CD4-positive, CD25-positive, alpha-beta regulatory T cell (primary cell): Measurements from ENCODE around the gene GSTCD. TPM values are rescaled to one million over a fixed set of nuclear protein-coding genes. Genes with fewer than 3 reads are reported as not detected.

ENCODE experiments used
- ATAC-seq, 2 donors: fragments of 150-1000 bp; cut with Tn5 transposase; one replicate each; pipeline ENCODE4 v1.10.0; 2021; ENCODE audit warnings: low read depth in 2 of 2, moderate number of reproducible peaks in 2 of 2, moderate library complexity in 1 of 2
- DNase-seq, 3 donors: peaks; one replicate each; pipeline versions ENCODE4 v3.0.0 to v3.0.0-alpha.2; 2012 to 2022; ENCODE audit warnings: mixed read lengths in 1 of 3
- H3K27ac ChIP-seq: one replicate; pipeline ENCODE4 v1.7.0; 2013; ENCODE audit warnings: mild to moderate bottlenecking, low read length; ENCODE audit not compliant: insufficient read depth, poor library complexity, severe bottlenecking
- H3K27me3 ChIP-seq: one replicate; pipeline ENCODE4 v1.7.0; 2013; ENCODE audit warnings: low read length; ENCODE audit not compliant: control insufficient read depth, insufficient read depth
- H3K36me3 ChIP-seq: one replicate; pipeline ENCODE4 v1.7.0; 2013; ENCODE audit warnings: mild to moderate bottlenecking, low read length, moderate library complexity; ENCODE audit not compliant: control insufficient read depth, insufficient read depth
- H3K4me1 ChIP-seq: 2 replicates; pipeline ENCODE4 v1.7.0; 2013; ENCODE audit warnings: mild to moderate bottlenecking, low read length; ENCODE audit not compliant: insufficient read depth, control insufficient read depth, poor library complexity, severe bottlenecking
- H3K4me3 ChIP-seq: one replicate; pipeline ENCODE4 v1.7.0; 2013; ENCODE audit warnings: low read depth, mild to moderate bottlenecking, low read length, moderate library complexity
- H3K9me3 ChIP-seq, 2 experiments: 1 replicate in 1 of 2; 2 replicates in 1 of 2; pipeline ENCODE4 v1.7.0; 2013; ENCODE audit warnings: low read length in 2 of 2, mild to moderate bottlenecking in 1 of 2, moderate library complexity in 1 of 2; ENCODE audit not compliant: control insufficient read depth in 2 of 2
- H3K27ac Mint-ChIP-seq, 3 donors: one replicate each; pipeline ENCODE4 v1.8.0; 2020 to 2022; ENCODE audit warnings: mild to moderate bottlenecking in 3 of 3, mixed read lengths in 3 of 3, moderate library complexity in 2 of 3
- H3K27me3 Mint-ChIP-seq: one replicate; pipeline ENCODE4 v1.8.0; 2022; ENCODE audit warnings: mild to moderate bottlenecking, mixed read lengths
- H3K36me3 Mint-ChIP-seq: one replicate; pipeline ENCODE4 v1.8.0; 2020; ENCODE audit warnings: mixed read lengths
- H3K4me1 Mint-ChIP-seq, 4 donors: one replicate each; pipeline ENCODE4 v1.8.0; 2020 to 2022; ENCODE audit warnings: mixed read lengths in 4 of 4, mild to moderate bottlenecking in 1 of 4
- H3K4me3 Mint-ChIP-seq, 4 donors: one replicate each; pipeline ENCODE4 v1.8.0; 2020 to 2022; ENCODE audit warnings: mild to moderate bottlenecking in 4 of 4, mixed read lengths in 4 of 4, moderate library complexity in 3 of 4
- H3K9me3 Mint-ChIP-seq, 7 donors: one replicate each; pipeline ENCODE4 v1.8.0; 2020 to 2022; ENCODE audit warnings: mixed read lengths in 7 of 7, mild to moderate bottlenecking in 3 of 7, moderate library complexity in 2 of 7
- polyA plus RNA-seq, 4 donors: library from polyadenylated mRNA; unstranded; fragments of 300-500 nt; fragmentation: Illumina TruSeq; gene quantifications; one replicate each; pipeline ENCODE4 v1.2.3, GENCODE V29; 2021
- total RNA-seq: library from RNA; stranded (reverse); gene quantifications from one replicate; pipeline ENCODE4 v1.2.3, GENCODE V29; 2022

GSTCD gene
- total RNA-seq (4.4 TPM), polyA plus RNA-seq (1 to 10 TPM; 1.6 to 3.0 (median 2.1) TPM)

GRCh38 chr4:105708181-105709080, at the start of gene GSTCD, which contains the start of gene INTS12:
Gene GSTCD, plus strand, starts transcription at chr4:105708784. Its CDS starts 8,830 bp downstream, at chr4:105717614.
Gene INTS12, minus strand, starts transcription at chr4:105708689. Its CDS starts 8,684 bp downstream, at chr4:105700005.
- no peaks in the 10 kb centered on the region for H3K9me3 Mint-ChIP-seq
- ATAC-seq (peak; percentile 92 to 94), DNase-seq (peak; percentile 80 to 94 (median 86))
- peak within 1 kb of the TSS; percentile 73 for H3K27ac ChIP-seq
- H3K27me3 ChIP-seq: no peaks in the 10 kb centered on the region
- H3K4me1 ChIP-seq: peaks cover 21% of the 10 kb centered on the region
- peaks cover 3% of the 10 kb centered on the region for H3K36me3 Mint-ChIP-seq
- H3K27me3 Mint-ChIP-seq: no peaks in the 10 kb centered on the region
- H3K4me1 Mint-ChIP-seq: peaks cover 27 to 48% (median 33%) of the 10 kb centered on the region in 4 donors
- H3K9me3 ChIP-seq: no peaks in the 10 kb centered on the region
- H3K4me3 Mint-ChIP-seq: peak within 1 kb of the TSS; percentile 98 to 100 (median 99)
- H3K27ac Mint-ChIP-seq: peak within 1 kb of the TSS; percentile 98 to 99 (median 98)
- no peaks in the 10 kb centered on the region for H3K36me3 ChIP-seq
- peak within 1 kb of the TSS; percentile 93 for H3K4me3 ChIP-seq

GRCh38 chr4:105659190-105659589, 49.4 kb upstream of the GSTCD start:
- H3K36me3 ChIP-seq: no peaks in the 10 kb centered on the region
- DNase-seq (no peak), ATAC-seq (no peak)
- Mint-ChIP-seq H3K9me3 (peaks cover 0 to 1% (median 0%) of the 10 kb centered on the region in 7 donors), H3K27me3 (peaks cover 19% of the 10 kb centered on the region), H3K4me3 (no peak overlapping the region), H3K4me1 (no peaks in the 10 kb centered on the region), H3K27ac (no peak overlapping the region), H3K36me3 (no peaks in the 10 kb centered on the region)
- no peak overlapping the region for H3K27ac ChIP-seq
- no peaks in the 10 kb centered on the region for H3K4me1 ChIP-seq
- H3K9me3 ChIP-seq: no peaks in the 10 kb centered on the region
- no peaks in the 10 kb centered on the region for H3K27me3 ChIP-seq
- no peak overlapping the region for H3K4me3 ChIP-seq

GRCh38 chr4:105661028-105661427, 47.6 kb upstream of the GSTCD start:
- Mint-ChIP-seq H3K27ac (no peak overlapping the region), H3K36me3 (no peaks in the 10 kb centered on the region), H3K27me3 (peaks cover 20% of the 10 kb centered on the region), H3K4me1 (no peaks in the 10 kb centered on the region), H3K4me3 (no peak overlapping the region), H3K9me3 (peaks cover 0 to 5% (median 0%) of the 10 kb centered on the region in 7 donors)
- no peaks in the 10 kb centered on the region for H3K4me1 ChIP-seq
- no peak overlapping the region for H3K27ac ChIP-seq
- no peak for ATAC-seq
- DNase-seq: no peak
- no peaks in the 10 kb centered on the region for H3K27me3 ChIP-seq
- H3K36me3 ChIP-seq: no peaks in the 10 kb centered on the region
- H3K9me3 ChIP-seq: no peaks in the 10 kb centered on the region
- no peak overlapping the region for H3K4me3 ChIP-seq

- Mint-ChIP-seq H3K27me3 (peaks cover 14% of the 10 kb centered on the region), H3K4me3 (no peak overlapping the region), H3K4me1 (no peaks in the 10 kb centered on the region), H3K9me3 (peaks cover 0 to 5% (median 0%) of the 10 kb centered on the region in 7 donors), H3K27ac (no peak overlapping the region), H3K36me3 (no peaks in the 10 kb centered on the region)
- no peak for ATAC-seq
- Histone ChIP-seq H3K27ac (no peak overlapping the region), H3K27me3 (no peaks in the 10 kb centered on the region), H3K4me3 (no peak overlapping the region), H3K36me3 (no peaks in the 10 kb centered on the region), H3K9me3 (no peaks in the 10 kb centered on the region), H3K4me1 (no peaks in the 10 kb centered on the region)
- no peak for DNase-seq
These were observed 45.5 kb upstream of the GSTCD start for GRCh38 chr4:105662935-105663675.

GRCh38 chr4:105666693-105667092, 41.9 kb upstream of the GSTCD start:
- no peaks in the 10 kb centered on the region for H3K36me3 ChIP-seq
- no peaks in the 10 kb centered on the region for H3K27me3 ChIP-seq
- H3K9me3 Mint-ChIP-seq: peaks cover 0 to 5% (median 0%) of the 10 kb centered on the region in 7 donors
- no peak overlapping the region for H3K4me3 ChIP-seq
- DNase-seq: no peak
- no peaks in the 10 kb centered on the region for H3K4me1 Mint-ChIP-seq
- H3K9me3 ChIP-seq: no peaks in the 10 kb centered on the region
- H3K27ac ChIP-seq: no peak overlapping the region
- H3K27me3 Mint-ChIP-seq: peaks cover 21% of the 10 kb centered on the region
- H3K4me1 ChIP-seq: no peaks in the 10 kb centered on the region
- no peak for ATAC-seq
- H3K27ac Mint-ChIP-seq: no peak overlapping the region
- H3K4me3 Mint-ChIP-seq: no peak overlapping the region
- H3K36me3 Mint-ChIP-seq: no peaks in the 10 kb centered on the region

- Mint-ChIP-seq H3K4me3 (no peak overlapping the region), H3K27ac (no peak overlapping the region), H3K4me1 (no peaks in the 10 kb centered on the region), H3K27me3 (peaks cover 14% of the 10 kb centered on the region), H3K9me3 (no peaks in the 10 kb centered on the region), H3K36me3 (no peaks in the 10 kb centered on the region)
- ATAC-seq (no peak), DNase-seq (no peak)
- Histone ChIP-seq H3K4me1 (no peaks in the 10 kb centered on the region), H3K27me3 (peaks cover 8% of the 10 kb centered on the region), H3K9me3 (no peaks in the 10 kb centered on the region), H3K36me3 (no peaks in the 10 kb centered on the region), H3K27ac (no peak overlapping the region), H3K4me3 (no peak overlapping the region)
These were observed 37.9 kb upstream of the GSTCD start for GRCh38 chr4:105670684-105671083.

- Mint-ChIP-seq H3K9me3 (peaks cover 0 to 2% (median 0%) of the 10 kb centered on the region in 7 donors), H3K36me3 (no peaks in the 10 kb centered on the region), H3K4me1 (no peaks in the 10 kb centered on the region), H3K4me3 (no peak overlapping the region), H3K27me3 (peaks cover 10% of the 10 kb centered on the region), H3K27ac (no peak overlapping the region)
- DNase-seq: no peak
- ATAC-seq: no peak
- Histone ChIP-seq H3K36me3 (no peaks in the 10 kb centered on the region), H3K4me3 (no peak overlapping the region), H3K27me3 (peaks cover 8% of the 10 kb centered on the region), H3K4me1 (no peaks in the 10 kb centered on the region), H3K27ac (no peak overlapping the region), H3K9me3 (no peaks in the 10 kb centered on the region)
These were observed 37.3 kb upstream of the GSTCD start for GRCh38 chr4:105671301-105671700.
